ENCODE data around the gene THTPA. TPM values are rescaled to one million over a fixed set of nuclear protein-coding genes. Genes with fewer than 3 reads are reported as not detected.

The THTPA gene
- total and polyA plus RNA-seq, 2 of the 13 experiments (the other 11 are each of a cell fraction or from before 2014, with no cell fraction given), result 7.4 to 8.7 TPM

- peak; percentile 18; the same call in 1 of the 2 replicates for TF ChIP-seq ZGPAT (CRISPR knock-in tag; IDR thresholded peaks at IDR 0.05)
- TF ChIP-seq ZNF556 (CRISPR knock-in tag; IDR thresholded peaks at IDR 0.05; ENCODE audit: borderline replicate concordance), result 0 out of 2 replicates have a peak, but pooled peaks have one; percentile 2
- no peak for TF ChIP-seq PRDM4 (CRISPR knock-in tag; IDR thresholded peaks at IDR 0.05; ENCODE audit: borderline replicate concordance)
- peak; percentile 23; the same call in 1 of the 2 replicates for TF ChIP-seq MLXIP (CRISPR knock-in tag; IDR thresholded peaks at IDR 0.05; ENCODE audit: borderline replicate concordance)
- TF ChIP-seq ZNF607 (CRISPR knock-in tag; IDR thresholded peaks at IDR 0.05; ENCODE audit: borderline replicate concordance), result 0 out of 2 replicates have a peak, but pooled peaks have one; percentile 74
- TF ChIP-seq ZNF564 (CRISPR knock-in tag; IDR thresholded peaks at IDR 0.05), result peak; percentile 52; the same call in 1 of the 2 replicates
- peak; percentile 9; the same call in 1 of the 2 replicates for TF ChIP-seq ZNF510 (CRISPR knock-in tag; IDR thresholded peaks at IDR 0.05; ENCODE audit: low read depth)
- 0 out of 2 replicates have a peak, but pooled peaks have one; percentile 32 for TF ChIP-seq PHF21A (CRISPR knock-in tag; IDR thresholded peaks at IDR 0.05)
- TF ChIP-seq TARDBP (CRISPR knock-in tag; IDR thresholded peaks at IDR 0.05), result peak; percentile 49; the same call in 1 of the 2 replicates
- TF ChIP-seq HMGXB4 (CRISPR knock-in tag; IDR thresholded peaks at IDR 0.05; ENCODE audit: borderline replicate concordance in 1 of 2, low read depth in 1 of 2), result 0 out of 4 replicates have a peak, but pooled peaks of 1 of the 2 experiments have one; percentile 25
- peak; percentile 25; the same call in 1 of the 2 replicates for TF ChIP-seq ATF2 (CRISPR knock-in tag; IDR thresholded peaks at IDR 0.05)
- no peak for TF ChIP-seq GATA4 (IDR thresholded peaks at IDR 0.05; ENCODE audit: borderline replicate concordance, low read depth)
- no peak for TF ChIP-seq MAX (IDR thresholded peaks at IDR 0.05)
- TF ChIP-seq MED1 (CRISPR knock-in tag; IDR thresholded peaks at IDR 0.05), result peak; percentile 56; the same call in 1 of the 2 replicates
- 0 out of 2 replicates have a peak, but pooled peaks have one; percentile 2 for TF ChIP-seq ESRRA (CRISPR knock-in tag; IDR thresholded peaks at IDR 0.05; ENCODE audit: low read depth)
- TF ChIP-seq TOPORS (CRISPR knock-in tag; IDR thresholded peaks at IDR 0.05), result peak; percentile 21; the same call in 1 of the 2 replicates
Measured at GRCh38 chr14:23582906-23583760, 27.1 kb downstream of the THTPA start (continued).

Data from HepG2 (cell line).